H9 (cell line): ENCODE data around the gene SEC61B. TPM values are rescaled to one million over a fixed set of nuclear protein-coding genes. Genes with fewer than 3 reads are reported as not detected.

Source experiments
- DNase-seq: peaks from one replicate; pipeline ENCODE4 v3.0.0-alpha.2; 2017
- H2AFZ ChIP-seq: one replicate; pipeline ENCODE4 v1.6.1; 2013; ENCODE audit warnings: mild to moderate bottlenecking, low read length, control low read depth, moderate library complexity
- H2AK5ac ChIP-seq: 2 replicates; pipeline ENCODE4 v1.6.1; 2013; ENCODE audit warnings: low read length, control low read depth, mixed read lengths; ENCODE audit not compliant: insufficient read length
- H2BK120ac ChIP-seq: one replicate; pipeline ENCODE4 v1.6.1; 2013; ENCODE audit warnings: low read depth, mild to moderate bottlenecking, low read length, control low read depth, inconsistent platforms; ENCODE audit not compliant: poor library complexity, severe bottlenecking
- H2BK12ac ChIP-seq: 2 replicates; pipeline ENCODE4 v1.6.1; 2013; ENCODE audit warnings: low read length, control low read depth, mixed read lengths, low read depth; ENCODE audit not compliant: insufficient read length
- H2BK15ac ChIP-seq: 2 replicates; pipeline ENCODE4 v1.6.1; 2013; ENCODE audit warnings: low read depth, low read length, control low read depth
- H2BK20ac ChIP-seq: one replicate; pipeline ENCODE4 v1.6.1; 2013; ENCODE audit warnings: low read depth, mild to moderate bottlenecking, low read length, control low read depth, inconsistent platforms; ENCODE audit not compliant: poor library complexity, severe bottlenecking
- H2BK5ac ChIP-seq: 2 replicates; pipeline ENCODE4 v1.6.1; 2013; ENCODE audit warnings: low read length, control low read depth, mixed read lengths; ENCODE audit not compliant: insufficient read length
- H3K14ac ChIP-seq: 2 replicates; pipeline ENCODE4 v1.6.1; 2013; ENCODE audit warnings: low read length, control low read depth; ENCODE audit not compliant: insufficient read depth
- H3K18ac ChIP-seq: 2 replicates; pipeline ENCODE4 v1.6.1; 2013; ENCODE audit warnings: low read depth, mild to moderate bottlenecking, mixed read lengths, low read length, control low read depth; ENCODE audit not compliant: insufficient read length
- H3K23ac ChIP-seq: 2 replicates; pipeline ENCODE4 v1.6.1; 2013; ENCODE audit warnings: low read length, control low read depth, mixed read lengths, low read depth; ENCODE audit not compliant: insufficient read length
- H3K23me2 ChIP-seq: 2 replicates; pipeline ENCODE4 v1.6.1; 2013; ENCODE audit warnings: low read depth, mild to moderate bottlenecking, mixed read lengths, low read length, control low read depth; ENCODE audit not compliant: insufficient read length, poor library complexity, severe bottlenecking
- H3K27ac ChIP-seq: 2 replicates; pipeline ENCODE4 v1.5.1; 2013; ENCODE audit warnings: low read length, control low read depth, mixed read lengths, low read depth; ENCODE audit not compliant: insufficient read length
- H3K27me3 ChIP-seq: 2 replicates; pipeline ENCODE4 v1.6.1; 2013; ENCODE audit warnings: low read length, control low read depth, inconsistent platforms; ENCODE audit not compliant: insufficient read depth
- H3K4ac ChIP-seq: 2 replicates; pipeline ENCODE4 v1.6.1; 2013; ENCODE audit warnings: low read depth, mild to moderate bottlenecking, control low read depth, inconsistent platforms, low read length, moderate library complexity
- H3K4me1 ChIP-seq: 2 replicates; pipeline ENCODE4 v1.6.1; 2013; ENCODE audit warnings: low read length, control low read depth, inconsistent platforms; ENCODE audit not compliant: insufficient read depth
- H3K4me2 ChIP-seq: 2 replicates; pipeline ENCODE4 v1.6.1; 2013; ENCODE audit warnings: low read length, control low read depth, mixed read lengths; ENCODE audit not compliant: insufficient read length, insufficient read depth
- H3K56ac ChIP-seq: 2 replicates; pipeline ENCODE4 v1.6.1; 2013; ENCODE audit warnings: low read depth, mild to moderate bottlenecking, mixed read lengths, low read length, control low read depth; ENCODE audit not compliant: insufficient read length
- H3K79me1 ChIP-seq: 2 replicates; pipeline ENCODE4 v1.6.1; 2013; ENCODE audit warnings: low read depth, mild to moderate bottlenecking, moderate library complexity, low read length, control low read depth, inconsistent platforms; ENCODE audit not compliant: insufficient read depth, poor library complexity, severe bottlenecking
- H3K79me2 ChIP-seq: 2 replicates; pipeline ENCODE4 v1.6.1; 2013; ENCODE audit warnings: low read length, control low read depth, inconsistent platforms; ENCODE audit not compliant: insufficient read depth
- H3K9ac ChIP-seq: 2 replicates; pipeline ENCODE4 v1.6.1; 2013; ENCODE audit warnings: low read length, control low read depth, mixed read lengths; ENCODE audit not compliant: insufficient read length; ENCODE audit errors: extremely low read depth
- H3K9me3 ChIP-seq: one replicate; pipeline ENCODE4 v1.6.1; 2013; ENCODE audit warnings: low read depth, low read length, inconsistent platforms; ENCODE audit not compliant: control insufficient read depth
- H3T11ph ChIP-seq: one replicate; pipeline ENCODE4 v1.6.1; 2013; ENCODE audit warnings: mild to moderate bottlenecking, low read length, control low read depth, inconsistent platforms
- H4K20me1 ChIP-seq: one replicate; pipeline ENCODE4 v1.6.1; 2013; ENCODE audit not compliant: control insufficient read depth, insufficient read length, insufficient read depth
- H4K5ac ChIP-seq: 2 replicates; pipeline ENCODE4 v1.6.1; 2013; ENCODE audit warnings: low read depth, mild to moderate bottlenecking, mixed read lengths, low read length, control low read depth; ENCODE audit not compliant: insufficient read length
- H4K8ac ChIP-seq: replicated peaks from 2 replicates; pipeline ENCODE4 v1.6.1; 2013; ENCODE audit warnings: low read length, control low read depth, mixed read lengths, low read depth; ENCODE audit not compliant: insufficient read length
- H4K91ac ChIP-seq: 2 replicates; pipeline ENCODE4 v1.6.1; 2013; ENCODE audit warnings: low read depth, mild to moderate bottlenecking, moderate library complexity, mixed read lengths, low read length, control low read depth; ENCODE audit not compliant: insufficient read length
- H3K27ac Mint-ChIP-seq, 3 experiments: 2 replicates in 2 of 3; 3 replicates in 1 of 3; pipeline ENCODE4 v1.8.0; 2020 to 2021; ENCODE audit warnings: mixed read lengths in 3 of 3, mild to moderate bottlenecking in 1 of 3, moderate library complexity in 1 of 3
- H3K27me3 Mint-ChIP-seq: 2 replicates; pipeline ENCODE4 v1.8.0; 2021; ENCODE audit warnings: low read depth, mild to moderate bottlenecking, moderate library complexity, mixed read lengths
- H3K36me3 Mint-ChIP-seq, 3 experiments: 2 replicates in 2 of 3; 3 replicates in 1 of 3; pipeline ENCODE4 v1.8.0; 2020 to 2021; ENCODE audit warnings: low read depth in 3 of 3, mixed read lengths in 3 of 3; ENCODE audit not compliant: insufficient read depth in 1 of 3
- H3K4me1 Mint-ChIP-seq, 2 experiments: 2 replicates each; pipeline ENCODE4 v1.8.0; 2020; ENCODE audit warnings: mixed read lengths in 2 of 2
- H3K4me3 Mint-ChIP-seq, 2 experiments: 2 replicates in 1 of 2; 3 replicates in 1 of 2; pipeline ENCODE4 v1.8.0; 2020 to 2021; ENCODE audit warnings: mild to moderate bottlenecking in 2 of 2, mixed read lengths in 2 of 2, moderate library complexity in 1 of 2
- H3K9me3 Mint-ChIP-seq, 2 experiments: 2 replicates in 1 of 2; 3 replicates in 1 of 2; pipeline ENCODE4 v1.8.0; 2020; ENCODE audit warnings: mild to moderate bottlenecking in 2 of 2, mixed read lengths in 2 of 2, moderate library complexity in 1 of 2
- WGBS: extraction: QIAGEN DNeasy Blood & Tissue Kit; methylation state at CpG from one replicate; pipeline ENCODE4 v1.1.7; 2013; ENCODE audit warnings: missing lambda C conversion rate, low lambda C conversion rate, mixed read lengths; ENCODE audit not compliant: insufficient read length; ENCODE audit errors: extremely low coverage; 5-methylcytosine and 5-hydroxymethylcytosine counted together
- total RNA-seq: library from RNA; stranded (reverse); gene quantifications from 2 replicates; pipeline ENCODE4 v1.2.1, GENCODE V29; 2021
- TF ChIP-seq, protein P1 (sequence below): fragments of 200-600 bp; sonication (generic); conservative IDR thresholded peaks from 3 replicates; pipeline ENCODE4 v1.8.0; 2021; ENCODE audit warnings: antibody characterized with exemption, mild to moderate bottlenecking

The SEC61B gene
- total RNA-seq, 1 experiment from 2014 or later: 142 TPM

DNA sequence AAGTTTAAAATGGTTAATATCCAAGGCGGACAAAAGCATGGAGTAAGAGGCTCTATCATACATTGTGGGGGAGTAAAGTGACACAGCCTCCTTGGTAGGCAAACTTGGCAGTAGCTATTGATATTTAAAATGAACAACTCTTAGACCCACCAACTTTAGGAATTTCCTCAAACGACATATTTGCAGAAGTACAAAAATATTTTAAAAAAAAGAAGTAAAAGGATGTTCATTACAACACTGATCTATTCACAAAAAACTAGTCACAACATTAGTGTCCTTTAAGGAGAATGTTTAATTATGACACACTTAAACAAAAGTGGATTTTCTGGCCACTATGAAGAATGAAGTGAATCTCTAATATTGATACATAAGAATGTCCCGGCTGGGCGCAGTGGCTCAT, 2.1 kb upstream of the SEC61B start:
- no peak overlapping the region for H2AK5ac ChIP-seq
- Mint-ChIP-seq H3K4me3 (peak overlapping the region; percentile 72 to 97), H3K36me3 (peaks cover 21 to 32% (median 28%) of the 10 kb centered on the region in 3 experiments; a peak in 6 of 7 replicates), H3K9me3 (no peaks in the 10 kb centered on the region), H3K4me1 (peaks cover 24 to 28% of the 10 kb centered on the region in 2 experiments), H3K27me3 (no peaks in the 10 kb centered on the region), H3K27ac (no peak overlapping the region)
- no peak overlapping the region for H2BK20ac ChIP-seq
- H4K20me1 ChIP-seq: no peaks in the 10 kb centered on the region
- peaks cover 22% of the 10 kb centered on the region; the same call in 1 of the 2 replicates for H3K79me2 ChIP-seq
- H4K5ac ChIP-seq: no peak overlapping the region
- H3K4me1 ChIP-seq: peaks cover 4% of the 10 kb centered on the region; the same call in 1 of the 2 replicates
- H2BK12ac ChIP-seq: no peak overlapping the region
- H4K91ac ChIP-seq: no peak overlapping the region
- H3T11ph ChIP-seq: no peak overlapping the region
- H3K4me2 ChIP-seq: no peak overlapping the region
- H3K27ac ChIP-seq: no peak overlapping the region
- H3K4ac ChIP-seq: no peak overlapping the region
- no peaks in the 10 kb centered on the region for H3K79me1 ChIP-seq
- no peak overlapping the region for H3K23ac ChIP-seq
- peaks cover 5% of the 10 kb centered on the region for H3K23me2 ChIP-seq
- H3K14ac ChIP-seq: no peak overlapping the region
- TF ChIP-seq, protein P1, sequence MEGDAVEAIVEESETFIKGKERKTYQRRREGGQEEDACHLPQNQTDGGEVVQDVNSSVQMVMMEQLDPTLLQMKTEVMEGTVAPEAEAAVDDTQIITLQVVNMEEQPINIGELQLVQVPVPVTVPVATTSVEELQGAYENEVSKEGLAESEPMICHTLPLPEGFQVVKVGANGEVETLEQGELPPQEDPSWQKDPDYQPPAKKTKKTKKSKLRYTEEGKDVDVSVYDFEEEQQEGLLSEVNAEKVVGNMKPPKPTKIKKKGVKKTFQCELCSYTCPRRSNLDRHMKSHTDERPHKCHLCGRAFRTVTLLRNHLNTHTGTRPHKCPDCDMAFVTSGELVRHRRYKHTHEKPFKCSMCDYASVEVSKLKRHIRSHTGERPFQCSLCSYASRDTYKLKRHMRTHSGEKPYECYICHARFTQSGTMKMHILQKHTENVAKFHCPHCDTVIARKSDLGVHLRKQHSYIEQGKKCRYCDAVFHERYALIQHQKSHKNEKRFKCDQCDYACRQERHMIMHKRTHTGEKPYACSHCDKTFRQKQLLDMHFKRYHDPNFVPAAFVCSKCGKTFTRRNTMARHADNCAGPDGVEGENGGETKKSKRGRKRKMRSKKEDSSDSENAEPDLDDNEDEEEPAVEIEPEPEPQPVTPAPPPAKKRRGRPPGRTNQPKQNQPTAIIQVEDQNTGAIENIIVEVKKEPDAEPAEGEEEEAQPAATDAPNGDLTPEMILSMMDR: no peak
- H2BK15ac ChIP-seq: no peak overlapping the region
- H3K9ac ChIP-seq: no peak overlapping the region
- no peak overlapping the region for H2BK120ac ChIP-seq
- no peaks in the 10 kb centered on the region for H3K9me3 ChIP-seq
- WGBS: no CpG with 5 or more reads among the region's 4 CpGs
- H4K8ac ChIP-seq: no peak overlapping the region
- no peak overlapping the region for H3K18ac ChIP-seq
- no peak overlapping the region for H3K56ac ChIP-seq
- H2BK5ac ChIP-seq: no peak overlapping the region
- DNase-seq: no peak
- H3K27me3 ChIP-seq: no peaks in the 10 kb centered on the region
- no peak overlapping the region for H2AFZ ChIP-seq
